Liver (tissue), 9 donors: Measurements from ENCODE around the gene PRPF6. TPM values are rescaled to one million over a fixed set of nuclear protein-coding genes. Genes with fewer than 3 reads are reported as not detected.

Experiments used
- DNase-seq: peaks from one replicate; pipeline ENCODE4 v3.0.0-alpha.2; 2017; ENCODE audit warnings: low spot score
- H3K27ac ChIP-seq, 2 donors: one replicate each; pipeline ENCODE4 v1.7.0; 2013; ENCODE audit warnings: inconsistent platforms in 2 of 2, low read length in 2 of 2, control low read depth in 1 of 2, low read depth in 1 of 2, mild to moderate bottlenecking in 1 of 2
- H3K27me3 ChIP-seq, 4 donors: one replicate each; pipeline versions ENCODE4 v1.6.1 to v1.7.0; 2013; ENCODE audit warnings: low read length in 3 of 4, inconsistent platforms in 1 of 4, mild to moderate bottlenecking in 1 of 4, moderate library complexity in 1 of 4; ENCODE audit not compliant: control insufficient read depth in 4 of 4, insufficient read depth in 4 of 4
- H3K36me3 ChIP-seq, 4 donors: one replicate each; pipeline versions ENCODE4 v1.6.1 to v1.7.0; 2013; ENCODE audit warnings: low read length in 3 of 4, mild to moderate bottlenecking in 3 of 4, low read depth in 1 of 4, moderate library complexity in 1 of 4; ENCODE audit not compliant: control insufficient read depth in 4 of 4, insufficient read depth in 3 of 4
- H3K4me1 ChIP-seq, 4 donors: one replicate each; pipeline versions ENCODE4 v1.6.1 to v1.7.0; 2013; ENCODE audit warnings: low read length in 3 of 4, mild to moderate bottlenecking in 3 of 4, moderate library complexity in 1 of 4; ENCODE audit not compliant: control insufficient read depth in 4 of 4, insufficient read depth in 4 of 4
- H3K4me3 ChIP-seq, 3 donors: one replicate each; pipeline versions ENCODE4 v1.6.1 to v1.7.0; 2013; ENCODE audit warnings: low read length in 3 of 3, control low read depth in 1 of 3, low read depth in 1 of 3, mild to moderate bottlenecking in 1 of 3
- H3K9ac ChIP-seq, 2 donors: one replicate each; pipeline ENCODE4 v1.7.0; 2013; ENCODE audit warnings: low read length in 2 of 2, mild to moderate bottlenecking in 2 of 2, moderate library complexity in 2 of 2, control low read depth in 1 of 2, low read depth in 1 of 2
- H3K9me3 ChIP-seq, 4 donors: one replicate each; pipeline versions ENCODE4 v1.6.1 to v1.7.0; 2013; ENCODE audit warnings: low read length in 3 of 4; ENCODE audit not compliant: control insufficient read depth in 4 of 4
- ATF3 ChIP-seq: IDR thresholded peaks from 2 replicates; pipeline ENCODE4 v1.6.1; 2016; ENCODE audit warnings: antibody characterized with exemption
- EGR1 ChIP-seq, 2 donors: IDR thresholded peaks; 2 replicates each; pipeline ENCODE4 v1.6.1; 2016 to 2018; ENCODE audit warnings: antibody characterized with exemption in 2 of 2, low read depth in 2 of 2
- FOXA1 ChIP-seq: IDR thresholded peaks from 2 replicates; pipeline ENCODE4 v1.6.1; 2016; ENCODE audit warnings: antibody characterized with exemption
- FOXA2 ChIP-seq: IDR thresholded peaks from 2 replicates; pipeline ENCODE4 v1.6.1; 2016; ENCODE audit warnings: antibody characterized with exemption
- GABPA ChIP-seq, 2 donors: IDR thresholded peaks in 1 of 2; conservative IDR thresholded peaks in 1 of 2; 2 replicates each; pipeline ENCODE4 v1.6.1; 2016; ENCODE audit warnings: antibody characterized with exemption in 2 of 2, mild to moderate bottlenecking in 1 of 2, moderate library complexity in 1 of 2
- HNF4A ChIP-seq, 2 donors: conservative IDR thresholded peaks; 2 replicates each; pipeline ENCODE4 v1.6.1; 2016; ENCODE audit warnings: antibody characterized with exemption in 2 of 2, mild to moderate bottlenecking in 2 of 2
- HNF4G ChIP-seq: IDR thresholded peaks from 2 replicates; pipeline ENCODE4 v1.6.1; 2016; ENCODE audit warnings: antibody characterized with exemption
- JUND ChIP-seq, 2 donors: IDR thresholded peaks; 2 replicates each; pipeline ENCODE4 v1.6.1; 2016; ENCODE audit warnings: antibody characterized with exemption in 2 of 2
- NR2F2 ChIP-seq: IDR thresholded peaks from 2 replicates; pipeline ENCODE4 v1.6.1; 2016; ENCODE audit warnings: antibody characterized with exemption
- RAD21 ChIP-seq, 2 donors: IDR thresholded peaks; 2 replicates each; pipeline ENCODE4 v1.6.1; 2016; ENCODE audit warnings: antibody characterized with exemption in 2 of 2, mild to moderate bottlenecking in 2 of 2
- RXRA ChIP-seq, 2 donors: IDR thresholded peaks; 2 replicates each; pipeline ENCODE4 v1.6.1; 2017 to 2018; ENCODE audit warnings: antibody characterized with exemption in 2 of 2, mild to moderate bottlenecking in 1 of 2
- SP1 ChIP-seq: IDR thresholded peaks from 2 replicates; pipeline ENCODE4 v1.6.1; 2018; ENCODE audit warnings: antibody characterized with exemption, mild to moderate bottlenecking
- TAF1 ChIP-seq: conservative IDR thresholded peaks from 2 replicates; pipeline ENCODE4 v1.6.1; 2016; ENCODE audit warnings: antibody characterized with exemption, mild to moderate bottlenecking
- YY1 ChIP-seq: IDR thresholded peaks from 2 replicates; pipeline ENCODE4 v1.6.1; 2016; ENCODE audit warnings: antibody characterized with exemption, mild to moderate bottlenecking
- ZBTB33 ChIP-seq: IDR thresholded peaks from 2 replicates; pipeline ENCODE4 v1.6.1; 2016; ENCODE audit warnings: antibody characterized with exemption
- WGBS: extraction: QIAGEN DNeasy Blood & Tissue Kit; methylation state at CpG from one replicate; pipeline ENCODE4 v1.1.7; 2013; 5-methylcytosine and 5-hydroxymethylcytosine counted together
- polyA plus RNA-seq, 2 donors: library from polyadenylated mRNA; stranded (reverse) in 1 of 2; unstranded in 1 of 2; fragments of 200-250 nt in 1 of 2; fragments of >200 nt in 1 of 2; fragmentation: Nextera tagmentation in 1 of 2; extraction: Ambion mirVana in 1 of 2; gene quantifications; one replicate each; pipeline versions ENCODE4 v1.2.1 to v1.2.3, GENCODE V29; 2013 to 2015
- total RNA-seq, 2 donors: library from RNA; depleted of rRNA; stranded (reverse); fragments of >200 nt; gene quantifications; one replicate each; pipeline ENCODE4 v1.2.3, GENCODE V29; 2014
- TF ChIP-seq, protein P1 (sequence below): IDR thresholded peaks from 2 replicates; pipeline ENCODE4 v1.6.1; 2016; ENCODE audit warnings: antibody characterized with exemption, mild to moderate bottlenecking
- TF ChIP-seq, protein P2 (sequence below): fragments of 150-350 bp; IDR thresholded peaks from 2 replicates; pipeline ENCODE4 v1.5.1; 2017; ENCODE audit warnings: improper control_type of control experiment, low read depth, low read length; ENCODE audit not compliant: missing input control
- TF ChIP-seq, protein P3 (sequence below): IDR thresholded peaks from 2 replicates; pipeline ENCODE4 v1.6.1; 2016; ENCODE audit warnings: antibody characterized with exemption
- donor health status: healthy.
- donor health status: healthy.
- donor health status: healthy.
- donor health status: healthy.
- donor health status: healthy.

PRPF6 gene
- total and polyA plus RNA-seq, 4 donors, result 16.3 to 24.9 (median 23.1) TPM

- no peak for DNase-seq
- no peaks in the 10 kb centered on the region for H3K27me3 ChIP-seq
- TF ChIP-seq SP1, result no peak
- no peak for TF ChIP-seq FOXA2
- TF ChIP-seq RXRA (IDR thresholded peaks at IDR 0.05), result no peak
- TF ChIP-seq JUND (IDR thresholded peaks at IDR 0.05), result no peak
- TF ChIP-seq, protein P1, sequence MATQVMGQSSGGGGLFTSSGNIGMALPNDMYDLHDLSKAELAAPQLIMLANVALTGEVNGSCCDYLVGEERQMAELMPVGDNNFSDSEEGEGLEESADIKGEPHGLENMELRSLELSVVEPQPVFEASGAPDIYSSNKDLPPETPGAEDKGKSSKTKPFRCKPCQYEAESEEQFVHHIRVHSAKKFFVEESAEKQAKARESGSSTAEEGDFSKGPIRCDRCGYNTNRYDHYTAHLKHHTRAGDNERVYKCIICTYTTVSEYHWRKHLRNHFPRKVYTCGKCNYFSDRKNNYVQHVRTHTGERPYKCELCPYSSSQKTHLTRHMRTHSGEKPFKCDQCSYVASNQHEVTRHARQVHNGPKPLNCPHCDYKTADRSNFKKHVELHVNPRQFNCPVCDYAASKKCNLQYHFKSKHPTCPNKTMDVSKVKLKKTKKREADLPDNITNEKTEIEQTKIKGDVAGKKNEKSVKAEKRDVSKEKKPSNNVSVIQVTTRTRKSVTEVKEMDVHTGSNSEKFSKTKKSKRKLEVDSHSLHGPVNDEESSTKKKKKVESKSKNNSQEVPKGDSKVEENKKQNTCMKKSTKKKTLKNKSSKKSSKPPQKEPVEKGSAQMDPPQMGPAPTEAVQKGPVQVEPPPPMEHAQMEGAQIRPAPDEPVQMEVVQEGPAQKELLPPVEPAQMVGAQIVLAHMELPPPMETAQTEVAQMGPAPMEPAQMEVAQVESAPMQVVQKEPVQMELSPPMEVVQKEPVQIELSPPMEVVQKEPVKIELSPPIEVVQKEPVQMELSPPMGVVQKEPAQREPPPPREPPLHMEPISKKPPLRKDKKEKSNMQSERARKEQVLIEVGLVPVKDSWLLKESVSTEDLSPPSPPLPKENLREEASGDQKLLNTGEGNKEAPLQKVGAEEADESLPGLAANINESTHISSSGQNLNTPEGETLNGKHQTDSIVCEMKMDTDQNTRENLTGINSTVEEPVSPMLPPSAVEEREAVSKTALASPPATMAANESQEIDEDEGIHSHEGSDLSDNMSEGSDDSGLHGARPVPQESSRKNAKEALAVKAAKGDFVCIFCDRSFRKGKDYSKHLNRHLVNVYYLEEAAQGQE, result no peak
- TF ChIP-seq HNF4G, result no peak
- no peak for TF ChIP-seq NR2F2
- TF ChIP-seq, protein P2, sequence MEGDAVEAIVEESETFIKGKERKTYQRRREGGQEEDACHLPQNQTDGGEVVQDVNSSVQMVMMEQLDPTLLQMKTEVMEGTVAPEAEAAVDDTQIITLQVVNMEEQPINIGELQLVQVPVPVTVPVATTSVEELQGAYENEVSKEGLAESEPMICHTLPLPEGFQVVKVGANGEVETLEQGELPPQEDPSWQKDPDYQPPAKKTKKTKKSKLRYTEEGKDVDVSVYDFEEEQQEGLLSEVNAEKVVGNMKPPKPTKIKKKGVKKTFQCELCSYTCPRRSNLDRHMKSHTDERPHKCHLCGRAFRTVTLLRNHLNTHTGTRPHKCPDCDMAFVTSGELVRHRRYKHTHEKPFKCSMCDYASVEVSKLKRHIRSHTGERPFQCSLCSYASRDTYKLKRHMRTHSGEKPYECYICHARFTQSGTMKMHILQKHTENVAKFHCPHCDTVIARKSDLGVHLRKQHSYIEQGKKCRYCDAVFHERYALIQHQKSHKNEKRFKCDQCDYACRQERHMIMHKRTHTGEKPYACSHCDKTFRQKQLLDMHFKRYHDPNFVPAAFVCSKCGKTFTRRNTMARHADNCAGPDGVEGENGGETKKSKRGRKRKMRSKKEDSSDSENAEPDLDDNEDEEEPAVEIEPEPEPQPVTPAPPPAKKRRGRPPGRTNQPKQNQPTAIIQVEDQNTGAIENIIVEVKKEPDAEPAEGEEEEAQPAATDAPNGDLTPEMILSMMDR, result no peak
- TF ChIP-seq TAF1, result no peak
- TF ChIP-seq ZBTB33, result no peak
- no peak for TF ChIP-seq HNF4A (conservative IDR thresholded peaks at IDR 0.05)
- no peak for TF ChIP-seq RAD21 (IDR thresholded peaks at IDR 0.05)
- no peaks in the 10 kb centered on the region for H3K9me3 ChIP-seq
- 91% methylated on average over 14 of the region's 14 CpGs for WGBS
- H3K36me3 ChIP-seq, result peaks cover 9 to 42% (median 16%) of the 10 kb centered on the region in 4 donors
- H3K4me1 ChIP-seq, result peaks cover 0 to 2% (median 0%) of the 10 kb centered on the region in 4 donors
- no peak overlapping the region for H3K4me3 ChIP-seq
- H3K9ac ChIP-seq, result no peak overlapping the region
- no peak overlapping the region for H3K27ac ChIP-seq
Measured at GRCh38 chr20:63937596-63937995, 43.3 kb upstream of the PRPF6 start.

DNA sequence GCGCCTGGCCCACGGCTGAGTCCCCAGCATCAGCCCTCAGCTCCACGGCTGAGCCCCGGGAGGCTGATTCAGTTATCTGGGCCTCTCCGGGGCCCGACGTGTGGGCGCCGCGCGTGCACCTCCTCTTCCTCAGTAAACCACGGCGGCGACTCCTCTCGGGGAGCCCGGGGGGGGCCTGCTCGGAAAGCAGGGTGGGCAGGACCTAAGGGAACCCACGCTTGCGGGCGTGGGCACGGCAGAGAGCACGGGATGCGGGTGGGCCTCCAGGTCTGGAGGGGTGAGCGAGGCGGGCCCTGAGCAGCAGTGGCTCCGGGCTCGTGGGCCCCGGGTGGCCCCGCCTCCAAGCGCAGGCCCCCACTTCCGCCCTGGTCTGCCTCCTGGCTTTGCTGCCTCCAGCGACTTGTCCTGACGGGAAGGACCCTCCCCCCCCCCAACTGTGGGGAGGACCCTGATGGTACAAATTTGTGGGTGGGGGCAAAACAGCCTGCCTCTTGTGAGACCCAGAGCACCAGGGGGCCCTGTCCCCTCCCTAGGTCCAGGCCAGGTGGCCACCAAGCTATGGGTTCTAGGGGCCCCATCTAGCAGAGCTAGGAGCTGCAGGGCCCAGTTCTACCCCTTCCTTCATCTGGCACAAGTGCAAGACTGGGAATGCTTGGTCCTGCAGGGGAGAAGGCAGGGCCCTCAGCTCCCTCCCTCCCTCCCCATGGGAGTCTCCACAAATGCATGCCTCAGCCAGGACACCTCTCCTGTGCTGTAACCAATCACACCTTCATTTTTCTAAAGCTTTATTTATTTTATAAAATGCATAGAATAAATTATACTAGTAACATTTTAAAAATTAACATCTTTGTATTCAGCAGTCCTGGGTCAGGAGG, 41.6 kb upstream of the PRPF6 start:
- peaks cover 0 to 2% (median 0%) of the 10 kb centered on the region in 4 donors for H3K4me1 ChIP-seq
- H3K36me3 ChIP-seq, result peaks cover 11 to 55% (median 17%) of the 10 kb centered on the region in 4 donors
- no peak overlapping the region for H3K27ac ChIP-seq
- H3K9me3 ChIP-seq, result no peaks in the 10 kb centered on the region
- no peak overlapping the region for H3K4me3 ChIP-seq
- DNase-seq, result no peak
- WGBS, result 92% methylated on average over 33 of the region's 33 CpGs
- H3K27me3 ChIP-seq, result no peaks in the 10 kb centered on the region
- no peak overlapping the region for H3K9ac ChIP-seq
- TF ChIP-seq EGR1 (IDR thresholded peaks at IDR 0.05; ENCODE audit: low read depth in 2 of 2) (no peak), FOXA1 (no peak), ATF3 (no peak), HNF4G (no peak), HNF4A (conservative IDR thresholded peaks at IDR 0.05) (no peak), TAF1 (no peak), SP1 (no peak), RXRA (IDR thresholded peaks at IDR 0.05) (no peak), YY1 (no peak), FOXA2 (no peak), JUND (IDR thresholded peaks at IDR 0.05) (no peak), RAD21 (IDR thresholded peaks at IDR 0.05) (no peak), GABPA (IDR thresholded peaks at IDR 0.05 in 1 of 2, conservative IDR thresholded peaks at IDR 0.05 in 1 of 2) (no peak)
- TF ChIP-seq, protein P3, sequence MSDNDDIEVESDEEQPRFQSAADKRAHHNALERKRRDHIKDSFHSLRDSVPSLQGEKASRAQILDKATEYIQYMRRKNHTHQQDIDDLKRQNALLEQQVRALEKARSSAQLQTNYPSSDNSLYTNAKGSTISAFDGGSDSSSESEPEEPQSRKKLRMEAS, result no peak
- TF ChIP-seq, protein P1, result no peak
